ENCODE data around the gene CCDC144A.

- no peak for TF ChIP-seq CTCF (IDR thresholded peaks at IDR 0.05 in 2 of 3, conservative IDR thresholded peaks at IDR 0.05 in 1 of 3; ENCODE audit: borderline replicate concordance in 1 of 3, insufficient read depth in 1 of 3, low read depth in 2 of 3, low read length in 2 of 3)
- TF ChIP-seq POLR2A (IDR thresholded peaks at IDR 0.05; ENCODE audit: borderline replicate concordance, extremely low read depth, insufficient read depth, insufficient read length): no peak
- no peak for TF ChIP-seq RAD21 (IDR thresholded peaks at IDR 0.05; ENCODE audit: low read depth)
- no peak for TF ChIP-seq MAX (IDR thresholded peaks at IDR 0.05)
Observed at GRCh38 chr17:16820979-16821543, 131.0 kb downstream of the CCDC144A start.

Measured in HCT116 (cell line).